Thymus (tissue), 14 donors: Measurements from ENCODE around the gene GSE1. TPM values are rescaled to one million over a fixed set of nuclear protein-coding genes. Genes with fewer than 3 reads are reported as not detected.
A peak's percentile ranks its signal among the peaks of the same experiment; 100 is the strongest.

Source experiments
- DNase-seq, 9 donors: peaks; one replicate each; pipeline ENCODE4 v3.0.0-alpha.2; 2013; ENCODE audit warnings: low spot score in 9 of 9, low read depth in 6 of 9, missing footprints in 1 of 9
- H3K27ac ChIP-seq, 2 donors: one replicate each; pipeline ENCODE4 v1.5.1; 2013; ENCODE audit warnings: control low read depth in 1 of 2, low read depth in 1 of 2, low read length in 1 of 2, mild to moderate bottlenecking in 1 of 2, moderate library complexity in 1 of 2
- H3K27me3 ChIP-seq, 2 donors: one replicate each; pipeline ENCODE4 v1.5.1; 2013; ENCODE audit warnings: low read length in 1 of 2; ENCODE audit not compliant: control insufficient read depth in 2 of 2, insufficient read depth in 1 of 2
- H3K36me3 ChIP-seq, 2 donors: one replicate each; pipeline ENCODE4 v1.5.1; 2013; ENCODE audit warnings: low read length in 1 of 2, mild to moderate bottlenecking in 1 of 2, moderate library complexity in 1 of 2; ENCODE audit not compliant: control insufficient read depth in 2 of 2, insufficient read depth in 2 of 2
- H3K4me1 ChIP-seq, 2 donors: one replicate each; pipeline ENCODE4 v1.5.1; 2013; ENCODE audit warnings: low read length in 2 of 2; ENCODE audit not compliant: control insufficient read depth in 2 of 2, insufficient read depth in 2 of 2
- H3K4me3 ChIP-seq, 2 donors: one replicate each; pipeline ENCODE4 v1.5.1; 2013; ENCODE audit warnings: low read length in 2 of 2, control low read depth in 1 of 2, mild to moderate bottlenecking in 1 of 2
- H3K9me3 ChIP-seq, 2 donors: one replicate each; pipeline ENCODE4 v1.5.1; 2013; ENCODE audit warnings: low read length in 1 of 2, mild to moderate bottlenecking in 1 of 2; ENCODE audit not compliant: control insufficient read depth in 2 of 2, insufficient read depth in 1 of 2
- WGBS: extraction: QIAGEN DNeasy Blood & Tissue Kit; methylation state at CpG from one replicate; pipeline ENCODE4 v1.1.7; 2013; 5-methylcytosine and 5-hydroxymethylcytosine counted together
- long read RNA-seq, 10 donors: transcript quantifications; one replicate each; lab custom pipeline, GENCODE V29; 2026
- polyA plus RNA-seq: library from polyadenylated mRNA; stranded (reverse); fragments of 200-250 nt; gene quantifications from one replicate; pipeline ENCODE4 v1.2.3, GENCODE V29; 2013
- total RNA-seq: library from RNA; stranded (reverse); fragments of 120-200 nt; gene quantifications from one replicate; pipeline ENCODE4 v1.2.4, GENCODE V29; 2013
- donor health status: healthy.

GSE1 gene
- 32.4 TPM for total RNA-seq
- 29.9 TPM for polyA plus RNA-seq
- long read RNA-seq, donor 1 = 0 reads
- long read RNA-seq, donor 2 = 0 reads
- long read RNA-seq, donor 3, full-length matches to known transcripts = 3 of 9 reads
- long read RNA-seq, donor 3, partial matches to known transcripts = 6 of 9 reads
- long read RNA-seq, donor 3, other reads (novel, unspliced or antisense) = 0 of 9 reads
- long read RNA-seq, donor 4, full-length matches to known transcripts = 6 of 11 reads
- long read RNA-seq, donor 4, partial matches to known transcripts = 5 of 11 reads
- long read RNA-seq, donor 4, other reads (novel, unspliced or antisense) = 0 of 11 reads
- long read RNA-seq, donor 5, partial matches to known transcripts = 0 of 1 reads
- long read RNA-seq, donor 5, other reads (novel, unspliced or antisense) = 0 of 1 reads
- long read RNA-seq, donor 6, partial matches to known transcripts = 0 of 1 reads
- long read RNA-seq, donor 6, other reads (novel, unspliced or antisense) = 0 of 1 reads
- long read RNA-seq, donor 7, partial matches to known transcripts = 0 of 1 reads
- long read RNA-seq, donor 7, other reads (novel, unspliced or antisense) = 0 of 1 reads
- long read RNA-seq, donor 8, full-length matches to known transcripts = 2 of 2 reads
- long read RNA-seq, donor 8, partial matches to known transcripts = 0 of 2 reads
- long read RNA-seq, donor 8, other reads (novel, unspliced or antisense) = 0 of 2 reads
- long read RNA-seq, donor 9, partial matches to known transcripts = 0 of 4 reads
- long read RNA-seq, donor 9, other reads (novel, unspliced or antisense) = 0 of 4 reads
- long read RNA-seq, donor 10, full-length matches to known transcripts = 2 of 2 reads
- long read RNA-seq, donor 10, partial matches to known transcripts = 0 of 2 reads
- long read RNA-seq, donor 10, other reads (novel, unspliced or antisense) = 0 of 2 reads

DNA sequence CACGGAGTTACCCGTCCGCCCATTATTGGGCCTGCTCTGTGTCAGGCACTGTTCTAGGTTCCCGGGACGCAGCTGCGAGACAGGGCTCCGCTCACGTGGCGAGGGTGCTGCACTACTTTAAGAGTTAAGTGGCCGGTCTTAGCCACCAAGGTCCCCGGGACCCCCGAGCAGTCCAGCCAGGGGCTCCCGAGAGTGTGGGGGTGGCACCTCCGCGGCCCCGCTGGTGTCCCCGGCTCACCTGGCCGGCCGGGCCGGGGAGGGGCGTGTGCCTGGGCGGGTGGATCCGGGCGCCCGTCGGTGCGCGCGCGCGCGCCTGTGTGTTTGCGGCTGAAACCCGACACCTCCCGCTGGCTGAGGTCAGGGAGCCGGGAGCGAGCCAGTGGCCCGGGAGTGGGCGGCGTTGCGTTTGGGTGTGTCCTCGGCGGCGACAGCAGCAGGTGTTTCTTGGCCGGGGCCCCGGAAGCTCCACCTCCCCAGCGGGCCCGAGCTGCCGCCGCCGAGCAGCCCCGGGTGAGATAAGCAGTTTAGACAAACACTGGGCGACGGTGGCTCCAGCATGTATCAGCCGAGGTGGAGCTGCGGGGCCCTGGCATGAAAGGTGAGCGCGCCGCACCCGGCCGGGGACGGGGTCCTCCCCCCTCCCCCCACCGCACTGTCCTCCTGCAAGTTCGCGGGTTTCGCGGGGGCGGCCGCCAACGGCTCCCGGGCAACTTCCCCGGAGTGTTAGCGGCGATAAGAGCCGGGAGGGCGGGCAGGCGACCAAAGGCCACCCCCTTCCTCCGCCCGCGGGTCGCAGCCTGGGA lies at the start of gene GSE1:
Gene GSE1 (plus strand): TSS at position 522 of the 803 bp plus-strand sequence. CDS start 70 bp downstream, at position 592.
- peak in 6 of 9 donors; percentile 56 to 83 (median 66) for DNase-seq
- Histone ChIP-seq H3K36me3 (peaks cover 12 to 24% of the 10 kb centered on the region in 2 donors), H3K27ac (peak within 1 kb of the TSS; percentile 95 to 96), H3K27me3 (no peaks in the 10 kb centered on the region), H3K9me3 (peaks cover 1 to 7% of the 10 kb centered on the region in 2 donors), H3K4me1 (peaks cover 49 to 77% of the 10 kb centered on the region in 2 donors), H3K4me3 (peak within 1 kb of the TSS; percentile 87)
- under 1% methylated on average over 81 of the region's 81 CpGs for WGBS

GRCh38 chr16:85563515-85564276 lies 49.4 kb upstream of the GSE1 start:
- Histone ChIP-seq H3K9me3 (peaks cover 0 to 19% of the 10 kb centered on the region in 2 donors), H3K4me1 (peaks cover 37 to 92% of the 10 kb centered on the region in 2 donors), H3K4me3 (no peak overlapping the region), H3K36me3 (peaks cover 11 to 37% of the 10 kb centered on the region in 2 donors), H3K27me3 (no peaks in the 10 kb centered on the region), H3K27ac (peak overlapping the region; percentile 8 to 15)
- no peak for DNase-seq
- 92% methylated on average over 19 of the region's 19 CpGs for WGBS

- DNase-seq = no peak
- WGBS = 87% methylated on average over 16 of the region's 16 CpGs
- Histone ChIP-seq H3K36me3 (peaks cover 11 to 31% of the 10 kb centered on the region in 2 donors), H3K27me3 (no peaks in the 10 kb centered on the region), H3K4me3 (no peak overlapping the region), H3K4me1 (peaks cover 36 to 92% of the 10 kb centered on the region in 2 donors), H3K27ac (no peak overlapping the region), H3K9me3 (peaks cover 2 to 27% of the 10 kb centered on the region in 2 donors)
Observed at GRCh38 chr16:85564277-85565051, 48.7 kb upstream of the GSE1 start.

DNA sequence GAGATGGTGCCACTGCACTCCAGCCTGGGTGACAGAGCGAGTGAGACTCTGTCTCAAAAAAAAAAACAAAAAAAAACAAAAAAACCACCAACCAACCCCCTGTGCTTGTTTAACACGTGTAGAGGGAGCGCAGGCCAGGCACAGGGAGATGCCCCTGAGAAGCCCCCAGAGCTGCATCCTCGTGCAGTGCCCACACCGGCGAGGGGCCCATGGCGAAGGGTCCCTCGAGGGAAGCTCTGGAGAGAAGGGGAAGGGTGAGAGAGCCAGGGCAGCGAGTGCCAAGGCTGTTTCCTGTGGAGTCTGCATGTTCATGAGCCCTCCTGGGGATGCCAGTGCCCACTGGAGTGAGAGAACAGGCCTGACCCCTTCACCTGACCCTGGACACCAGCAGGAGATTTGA lies 47.8 kb upstream of the GSE1 start:
- peaks cover 11 to 26% of the 10 kb centered on the region in 2 donors for H3K36me3 ChIP-seq
- DNase-seq = no peak
- WGBS = 72% methylated on average over 9 of the region's 9 CpGs
- H3K4me3 ChIP-seq = no peak overlapping the region
- peaks cover 2 to 32% of the 10 kb centered on the region in 2 donors for H3K9me3 ChIP-seq
- H3K4me1 ChIP-seq = peaks cover 40 to 94% of the 10 kb centered on the region in 2 donors
- H3K27ac ChIP-seq = no peak overlapping the region
- H3K27me3 ChIP-seq = no peaks in the 10 kb centered on the region

- H3K4me3 ChIP-seq = no peak overlapping the region
- H3K4me1 ChIP-seq = peaks cover 46 to 94% of the 10 kb centered on the region in 2 donors
- no peak for DNase-seq
- WGBS = 96% methylated on average over 23 of the region's 23 CpGs
- no peaks in the 10 kb centered on the region for H3K27me3 ChIP-seq
- peaks cover 2 to 32% of the 10 kb centered on the region in 2 donors for H3K9me3 ChIP-seq
- H3K27ac ChIP-seq = peak overlapping the region in 1 of 2 donors; percentile 58
- peaks cover 11 to 21% of the 10 kb centered on the region in 2 donors for H3K36me3 ChIP-seq
Observed at GRCh38 chr16:85565801-85566526, 47.2 kb upstream of the GSE1 start.

DNA sequence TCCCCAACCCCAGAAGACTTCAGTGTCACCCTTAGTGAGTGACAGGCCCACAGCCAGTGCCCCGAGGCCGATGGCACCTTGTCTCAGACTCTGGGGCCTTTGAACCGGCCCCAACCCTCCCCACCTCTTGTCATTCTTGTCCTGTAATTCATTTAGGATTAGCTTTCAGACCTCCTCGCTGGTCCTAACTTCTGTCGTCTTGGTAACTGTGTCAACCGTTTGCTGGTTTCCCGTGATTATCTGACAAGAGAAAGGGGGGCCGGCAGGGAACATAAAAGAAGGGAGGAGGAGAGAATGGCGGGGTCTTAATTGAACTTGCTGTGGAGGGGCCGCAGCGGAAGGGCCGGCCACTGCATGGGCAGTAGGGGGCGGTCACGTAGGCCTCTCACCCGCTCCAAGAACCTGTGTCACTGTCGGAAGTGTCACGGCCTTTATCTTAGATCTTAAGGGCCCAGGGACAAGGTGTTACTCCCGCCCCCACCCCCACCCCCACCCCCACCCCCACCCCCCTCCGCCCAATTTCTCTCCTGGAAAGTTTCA lies 46.5 kb upstream of the GSE1 start:
- Histone ChIP-seq H3K4me1 (peaks cover 48 to 94% of the 10 kb centered on the region in 2 donors), H3K36me3 (peaks cover 8 to 14% of the 10 kb centered on the region in 2 donors), H3K27me3 (no peaks in the 10 kb centered on the region), H3K27ac (peak overlapping the region in 1 of 2 donors; percentile 58), H3K4me3 (no peak overlapping the region), H3K9me3 (peaks cover 2 to 32% of the 10 kb centered on the region in 2 donors)
- 58% methylated on average over 19 of the region's 19 CpGs for WGBS
- no peak for DNase-seq
